WTC11 (cell line): Measurements from ENCODE around the gene TBC1D1. TPM values are rescaled to one million over a fixed set of nuclear protein-coding genes. Genes with fewer than 3 reads are reported as not detected.

Experiments
- ATAC-seq: fragments of 200-7000 bp; cut with Tn5 transposase; 2 replicates; pipeline ENCODE4 v1.10.0; 2021; ENCODE audit warnings: mild to moderate bottlenecking, moderate library complexity
- CTCF ChIA-PET: fragments of 300-600 bp; sonication (Branson Sonifier 250); formaldehyde crosslinking; loops from one replicate; lab custom pipeline; 2021; ENCODE audit warnings: antibody characterized with exemption; lab: Charles Lee
- POLR2A ChIA-PET: fragments of 350-600 bp; sonication (Branson Sonifier 250); formaldehyde crosslinking; loops from one replicate; lab custom pipeline; 2021; ENCODE audit warnings: antibody characterized with exemption; lab: Charles Lee
- DNase-seq: peaks from one replicate; pipeline ENCODE4 v3.0.0; 2021; ENCODE audit warnings: low spot score
- H3K27ac Mint-ChIP-seq: 2 replicates; pipeline ENCODE4 v1.8.0; 2021; ENCODE audit warnings: mixed read lengths
- H3K27me3 Mint-ChIP-seq: 2 replicates; pipeline ENCODE4 v1.8.0; 2021; ENCODE audit warnings: low read depth, mild to moderate bottlenecking, moderate library complexity, mixed read lengths
- H3K36me3 Mint-ChIP-seq: 2 replicates; pipeline ENCODE4 v1.8.0; 2021; ENCODE audit warnings: mixed read lengths
- H3K4me1 Mint-ChIP-seq: 2 replicates; pipeline ENCODE4 v1.8.0; 2022; ENCODE audit warnings: mixed read lengths
- H3K4me3 Mint-ChIP-seq: 2 replicates; pipeline ENCODE4 v1.8.0; 2021; ENCODE audit warnings: mild to moderate bottlenecking, moderate library complexity, mixed read lengths
- H3K9me3 Mint-ChIP-seq: 2 replicates; pipeline ENCODE4 v1.8.0; 2021; ENCODE audit warnings: mixed read lengths
- AFF4 ChIP-seq: sonication (generic); formaldehyde crosslinking; IDR thresholded peaks from 2 replicates; pipeline ENCODE4 v1.8.1; 2023; ENCODE audit warnings: mild to moderate bottlenecking, missing genetic modification reagents, borderline replicate concordance
- CBFB ChIP-seq: sonication (generic); formaldehyde crosslinking; IDR thresholded peaks from 2 replicates; pipeline ENCODE4 v1.8.1; 2022; ENCODE audit warnings: mild to moderate bottlenecking, low read depth, missing genetic modification reagents
- CREM ChIP-seq: sonication (generic); formaldehyde crosslinking; IDR thresholded peaks from 2 replicates; pipeline ENCODE4 v1.8.1; 2022; ENCODE audit warnings: mild to moderate bottlenecking, missing genetic modification reagents, moderate library complexity
- GTF2I ChIP-seq: fragments of 250-450 bp; sonication (Bioruptor Pico); conservative IDR thresholded peaks from 2 replicates; pipeline ENCODE4 v1.4.0; 2021; ENCODE audit warnings: mild to moderate bottlenecking
- JAZF1 ChIP-seq: fragments of 250-450 bp; sonication (Bioruptor Pico); IDR thresholded peaks from 2 replicates; pipeline ENCODE4 v1.9.0; 2021; ENCODE audit warnings: moderate library complexity, mild to moderate bottlenecking, inconsistent platforms
- NR1H2 ChIP-seq: sonication (generic); formaldehyde crosslinking; IDR thresholded peaks from 2 replicates; pipeline ENCODE4 v1.9.0; 2021; ENCODE audit warnings: mild to moderate bottlenecking, moderate library complexity, missing genetic modification reagents
- RORB ChIP-seq: fragments of 250-450 bp; sonication (Bioruptor Pico); IDR thresholded peaks from 2 replicates; pipeline ENCODE4 v1.9.0; 2021; ENCODE audit warnings: mild to moderate bottlenecking
- SMAD3 ChIP-seq: sonication (generic); formaldehyde crosslinking; IDR thresholded peaks from 2 replicates; pipeline ENCODE4 v1.8.0; 2022; ENCODE audit warnings: missing genetic modification reagents, mild to moderate bottlenecking, borderline replicate concordance
- TCF7 ChIP-seq: sonication (generic); formaldehyde crosslinking; IDR thresholded peaks from 2 replicates; pipeline ENCODE4 v1.8.0; 2022; ENCODE audit warnings: mild to moderate bottlenecking, low read depth, missing genetic modification reagents, moderate library complexity
- TEAD1 ChIP-seq: sonication (generic); formaldehyde crosslinking; IDR thresholded peaks from 2 replicates; pipeline ENCODE4 v1.8.0; 2022; ENCODE audit warnings: mild to moderate bottlenecking, missing genetic modification reagents
- TEAD4 ChIP-seq: sonication (generic); formaldehyde crosslinking; IDR thresholded peaks from 2 replicates; pipeline ENCODE4 v1.8.0; 2022; ENCODE audit warnings: mild to moderate bottlenecking, missing genetic modification reagents
- USF1 ChIP-seq: sonication (generic); formaldehyde crosslinking; IDR thresholded peaks from 2 replicates; pipeline ENCODE4 v1.8.0; 2022; ENCODE audit warnings: mild to moderate bottlenecking, missing genetic modification reagents
- ZNF512 ChIP-seq: sonication (generic); formaldehyde crosslinking; IDR thresholded peaks from 2 replicates; pipeline ENCODE4 v1.8.1; 2022; ENCODE audit warnings: missing genetic modification reagents, borderline replicate concordance
- total RNA-seq: library from RNA; stranded (reverse); gene quantifications from 3 replicates; pipeline ENCODE4 v1.2.3, GENCODE V29; 2021
- TF ChIP-seq, protein P1 (sequence below): fragments of 200-600 bp; IDR thresholded peaks from 2 replicates; pipeline ENCODE4 v1.8.0; 2022; ENCODE audit warnings: antibody characterized with exemption
- TF ChIP-seq, protein P2 (sequence below): fragments of 250-450 bp; sonication (Bioruptor Pico); IDR thresholded peaks from 2 replicates; pipeline ENCODE4 v1.9.0; 2021; ENCODE audit warnings: mild to moderate bottlenecking
- TF ChIP-seq, protein P3 (sequence below): sonication (generic); formaldehyde crosslinking; IDR thresholded peaks from 2 replicates; pipeline ENCODE4 v1.8.0; 2023; ENCODE audit warnings: missing genetic modification reagents, mild to moderate bottlenecking, borderline replicate concordance
- TF ChIP-seq, protein P4 (sequence below): sonication (generic); formaldehyde crosslinking; IDR thresholded peaks from 2 replicates; pipeline ENCODE4 v1.8.0; 2022; ENCODE audit warnings: mild to moderate bottlenecking, missing genetic modification reagents
- TF ChIP-seq, protein P5 (sequence below): sonication (generic); formaldehyde crosslinking; IDR thresholded peaks from 2 replicates; pipeline ENCODE4 v1.8.1; 2023; ENCODE audit warnings: mild to moderate bottlenecking, missing genetic modification reagents, moderate library complexity

The TBC1D1 gene
- total RNA-seq, 1 experiment from 2014 or later, result 134 TPM

- H3K4me3 Mint-ChIP-seq, result no peak overlapping the region
Measured at GRCh38 chr4:38184404-38184803, 293.5 kb downstream of the TBC1D1 start.

GRCh38 chr4:38185406-38186144 lies 294.7 kb downstream of the TBC1D1 start:
- ChIA-PET CTCF (no interaction called here), POLR2A (no interaction called here)
- Mint-ChIP-seq H3K27ac (no peak overlapping the region), H3K9me3 (peaks cover 44% of the 10 kb centered on the region), H3K27me3 (peaks cover 8% of the 10 kb centered on the region), H3K4me1 (no peaks in the 10 kb centered on the region; the same call in 1 of the 2 replicates), H3K4me3 (no peak overlapping the region), H3K36me3 (peaks cover 30% of the 10 kb centered on the region)
- DNase-seq (no peak), ATAC-seq (no peak)
- no peak for TF ChIP-seq NR1H2
- no peak for TF ChIP-seq AFF4 (CRISPR knock-in tag)
- TF ChIP-seq, protein P1, sequence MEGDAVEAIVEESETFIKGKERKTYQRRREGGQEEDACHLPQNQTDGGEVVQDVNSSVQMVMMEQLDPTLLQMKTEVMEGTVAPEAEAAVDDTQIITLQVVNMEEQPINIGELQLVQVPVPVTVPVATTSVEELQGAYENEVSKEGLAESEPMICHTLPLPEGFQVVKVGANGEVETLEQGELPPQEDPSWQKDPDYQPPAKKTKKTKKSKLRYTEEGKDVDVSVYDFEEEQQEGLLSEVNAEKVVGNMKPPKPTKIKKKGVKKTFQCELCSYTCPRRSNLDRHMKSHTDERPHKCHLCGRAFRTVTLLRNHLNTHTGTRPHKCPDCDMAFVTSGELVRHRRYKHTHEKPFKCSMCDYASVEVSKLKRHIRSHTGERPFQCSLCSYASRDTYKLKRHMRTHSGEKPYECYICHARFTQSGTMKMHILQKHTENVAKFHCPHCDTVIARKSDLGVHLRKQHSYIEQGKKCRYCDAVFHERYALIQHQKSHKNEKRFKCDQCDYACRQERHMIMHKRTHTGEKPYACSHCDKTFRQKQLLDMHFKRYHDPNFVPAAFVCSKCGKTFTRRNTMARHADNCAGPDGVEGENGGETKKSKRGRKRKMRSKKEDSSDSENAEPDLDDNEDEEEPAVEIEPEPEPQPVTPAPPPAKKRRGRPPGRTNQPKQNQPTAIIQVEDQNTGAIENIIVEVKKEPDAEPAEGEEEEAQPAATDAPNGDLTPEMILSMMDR, result no peak
- TF ChIP-seq CREM (CRISPR knock-in tag), result no peak
- TF ChIP-seq, protein P2, sequence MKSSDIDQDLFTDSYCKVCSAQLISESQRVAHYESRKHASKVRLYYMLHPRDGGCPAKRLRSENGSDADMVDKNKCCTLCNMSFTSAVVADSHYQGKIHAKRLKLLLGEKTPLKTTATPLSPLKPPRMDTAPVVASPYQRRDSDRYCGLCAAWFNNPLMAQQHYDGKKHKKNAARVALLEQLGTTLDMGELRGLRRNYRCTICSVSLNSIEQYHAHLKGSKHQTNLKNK (CRISPR knock-in tag), result no peak
- no peak for TF ChIP-seq USF1 (CRISPR knock-in tag)
- TF ChIP-seq, protein P3, sequence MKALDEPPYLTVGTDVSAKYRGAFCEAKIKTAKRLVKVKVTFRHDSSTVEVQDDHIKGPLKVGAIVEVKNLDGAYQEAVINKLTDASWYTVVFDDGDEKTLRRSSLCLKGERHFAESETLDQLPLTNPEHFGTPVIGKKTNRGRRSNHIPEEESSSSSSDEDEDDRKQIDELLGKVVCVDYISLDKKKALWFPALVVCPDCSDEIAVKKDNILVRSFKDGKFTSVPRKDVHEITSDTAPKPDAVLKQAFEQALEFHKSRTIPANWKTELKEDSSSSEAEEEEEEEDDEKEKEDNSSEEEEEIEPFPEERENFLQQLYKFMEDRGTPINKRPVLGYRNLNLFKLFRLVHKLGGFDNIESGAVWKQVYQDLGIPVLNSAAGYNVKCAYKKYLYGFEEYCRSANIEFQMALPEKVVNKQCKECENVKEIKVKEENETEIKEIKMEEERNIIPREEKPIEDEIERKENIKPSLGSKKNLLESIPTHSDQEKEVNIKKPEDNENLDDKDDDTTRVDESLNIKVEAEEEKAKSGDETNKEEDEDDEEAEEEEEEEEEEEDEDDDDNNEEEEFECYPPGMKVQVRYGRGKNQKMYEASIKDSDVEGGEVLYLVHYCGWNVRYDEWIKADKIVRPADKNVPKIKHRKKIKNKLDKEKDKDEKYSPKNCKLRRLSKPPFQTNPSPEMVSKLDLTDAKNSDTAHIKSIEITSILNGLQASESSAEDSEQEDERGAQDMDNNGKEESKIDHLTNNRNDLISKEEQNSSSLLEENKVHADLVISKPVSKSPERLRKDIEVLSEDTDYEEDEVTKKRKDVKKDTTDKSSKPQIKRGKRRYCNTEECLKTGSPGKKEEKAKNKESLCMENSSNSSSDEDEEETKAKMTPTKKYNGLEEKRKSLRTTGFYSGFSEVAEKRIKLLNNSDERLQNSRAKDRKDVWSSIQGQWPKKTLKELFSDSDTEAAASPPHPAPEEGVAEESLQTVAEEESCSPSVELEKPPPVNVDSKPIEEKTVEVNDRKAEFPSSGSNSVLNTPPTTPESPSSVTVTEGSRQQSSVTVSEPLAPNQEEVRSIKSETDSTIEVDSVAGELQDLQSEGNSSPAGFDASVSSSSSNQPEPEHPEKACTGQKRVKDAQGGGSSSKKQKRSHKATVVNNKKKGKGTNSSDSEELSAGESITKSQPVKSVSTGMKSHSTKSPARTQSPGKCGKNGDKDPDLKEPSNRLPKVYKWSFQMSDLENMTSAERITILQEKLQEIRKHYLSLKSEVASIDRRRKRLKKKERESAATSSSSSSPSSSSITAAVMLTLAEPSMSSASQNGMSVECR (CRISPR knock-in tag), result no peak
- TF ChIP-seq, protein P4, sequence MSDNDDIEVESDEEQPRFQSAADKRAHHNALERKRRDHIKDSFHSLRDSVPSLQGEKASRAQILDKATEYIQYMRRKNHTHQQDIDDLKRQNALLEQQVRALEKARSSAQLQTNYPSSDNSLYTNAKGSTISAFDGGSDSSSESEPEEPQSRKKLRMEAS, result no peak
- TF ChIP-seq JAZF1 (CRISPR knock-in tag), result no peak
- no peak for TF ChIP-seq RORB (CRISPR knock-in tag)
- TF ChIP-seq, protein P5, sequence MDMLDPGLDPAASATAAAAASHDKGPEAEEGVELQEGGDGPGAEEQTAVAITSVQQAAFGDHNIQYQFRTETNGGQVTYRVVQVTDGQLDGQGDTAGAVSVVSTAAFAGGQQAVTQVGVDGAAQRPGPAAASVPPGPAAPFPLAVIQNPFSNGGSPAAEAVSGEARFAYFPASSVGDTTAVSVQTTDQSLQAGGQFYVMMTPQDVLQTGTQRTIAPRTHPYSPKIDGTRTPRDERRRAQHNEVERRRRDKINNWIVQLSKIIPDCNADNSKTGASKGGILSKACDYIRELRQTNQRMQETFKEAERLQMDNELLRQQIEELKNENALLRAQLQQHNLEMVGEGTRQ, result no peak

More at GRCh38 chr4:38184404-38184803, 293.5 kb downstream of the TBC1D1 start:
- peaks cover 36% of the 10 kb centered on the region for H3K36me3 Mint-ChIP-seq
- H3K27me3 Mint-ChIP-seq, result peaks cover 8% of the 10 kb centered on the region
- CTCF ChIA-PET, result interaction anchor here (0.6 to 1.4 kb wide), 6 partner anchors 15 to 537 kb away, joined by 3 to 4 read pairs (median 3); no protein-coding TSS in a partner anchor
- POLR2A ChIA-PET, result interaction anchor here (0.7 kb wide), 1 partner anchor 9 kb away, joined by 3 read pairs; no protein-coding TSS in a partner anchor
- no peak for DNase-seq
- peaks cover 7% of the 10 kb centered on the region for H3K4me1 Mint-ChIP-seq
- peaks cover 48% of the 10 kb centered on the region for H3K9me3 Mint-ChIP-seq
- TF ChIP-seq TEAD4 (no peak), GTF2I (CRISPR knock-in tag) (no peak), CBFB (CRISPR knock-in tag) (no peak), ZNF512 (CRISPR knock-in tag) (no peak), TCF7 (CRISPR knock-in tag) (no peak), TEAD1 (CRISPR knock-in tag) (no peak), SMAD3 (CRISPR knock-in tag) (no peak)
- TF ChIP-seq, protein P4, result no peak
- TF ChIP-seq, all 79 proteins: peak for 0
- no peak overlapping the region for H3K27ac Mint-ChIP-seq
- no peak for ATAC-seq
